GM19455 (cell line): ENCODE data around the gene KCNJ10.

Source experiments
- ATAC-seq: cut with Tn5 transposase; IDR thresholded peaks from one replicate; pipeline ENCODE4 v1.9.1; 2021; ENCODE audit not compliant: unreplicated experiment

The KCNJ10 gene

GRCh38 chr1:159968901-159969300, 101.1 kb downstream of the KCNJ10 start:
- no peak for ATAC-seq

GRCh38 chr1:159965263-159965662, 104.7 kb downstream of the KCNJ10 start:
- no peak for ATAC-seq

DNA sequence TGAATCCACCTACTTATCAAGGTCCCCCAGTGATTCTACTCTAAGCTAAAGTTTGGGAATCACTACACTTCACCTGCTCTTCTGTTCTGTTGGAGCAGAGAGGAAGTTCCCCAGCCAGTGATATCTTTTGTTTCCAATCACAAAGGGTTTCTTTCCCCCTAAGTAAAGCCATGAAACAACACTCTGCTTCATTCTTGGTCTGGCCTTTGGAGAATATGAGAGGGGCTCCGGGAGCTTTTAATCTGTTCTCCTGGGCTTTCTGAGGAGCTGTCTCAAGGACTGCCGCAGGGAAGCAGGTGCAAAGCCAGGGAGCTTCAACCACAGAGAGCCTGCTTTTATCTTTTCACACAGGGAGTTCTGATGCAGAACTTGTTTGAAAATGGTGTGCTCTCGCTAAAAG, 105.8 kb downstream of the KCNJ10 start:
- ATAC-seq, result no peak

DNA sequence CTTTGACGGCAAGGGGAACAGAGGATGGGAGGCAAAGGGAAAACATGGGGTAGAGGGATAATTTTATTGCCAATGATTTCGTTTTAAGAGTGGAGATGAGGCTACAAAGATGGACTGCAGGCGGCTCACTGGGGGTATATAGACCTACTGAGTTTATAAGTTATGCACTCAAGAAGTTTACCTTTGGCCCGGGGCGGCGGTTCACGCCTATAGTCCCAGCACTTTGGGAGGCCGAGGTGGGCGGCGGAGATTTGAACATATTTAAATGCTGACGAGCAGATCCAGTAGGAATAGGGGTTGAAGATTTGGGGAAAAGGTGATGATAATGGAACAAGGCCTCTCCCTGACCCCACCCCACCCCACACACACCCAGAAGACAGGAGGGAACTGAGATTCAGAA, 107.8 kb downstream of the KCNJ10 start:
- ATAC-seq, result no peak

- no peak for ATAC-seq
Measured at GRCh38 chr1:159961636-159962035, 108.3 kb downstream of the KCNJ10 start.

DNA sequence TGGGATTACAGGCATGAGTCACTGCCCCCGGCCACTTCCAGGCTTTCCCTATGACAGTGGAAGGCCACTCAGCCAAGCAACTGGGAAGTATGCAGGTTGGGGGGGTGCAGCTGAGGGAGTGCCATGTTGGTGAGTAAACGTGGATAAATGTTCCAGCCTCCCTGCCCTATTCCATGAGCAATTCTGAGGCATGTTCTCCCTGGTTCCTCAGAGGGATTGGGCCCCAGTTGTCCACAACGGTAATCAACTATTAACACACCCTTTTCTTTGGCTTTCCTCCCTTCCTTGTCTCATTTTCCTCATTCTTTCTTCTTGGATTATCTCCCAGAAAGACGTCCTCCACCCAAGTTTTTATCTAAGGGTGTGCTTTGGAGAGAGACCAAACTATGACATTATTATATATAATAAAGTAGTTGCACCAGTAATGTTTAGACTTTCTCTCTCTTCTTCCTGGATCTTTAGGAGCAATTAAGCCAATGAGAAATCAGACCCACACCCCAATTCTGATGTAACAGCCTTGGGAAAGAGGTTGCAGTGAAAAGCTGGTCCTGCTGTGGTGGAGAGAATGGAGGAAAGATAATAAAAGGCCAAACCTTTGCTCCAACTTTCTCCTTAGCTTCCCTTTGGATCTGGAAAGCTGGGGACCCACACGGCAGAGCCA, 109.1 kb downstream of the KCNJ10 start:
- no peak for ATAC-seq

GRCh38 chr1:159959451-159959850, 110.5 kb downstream of the KCNJ10 start:
- ATAC-seq, result no peak

DNA sequence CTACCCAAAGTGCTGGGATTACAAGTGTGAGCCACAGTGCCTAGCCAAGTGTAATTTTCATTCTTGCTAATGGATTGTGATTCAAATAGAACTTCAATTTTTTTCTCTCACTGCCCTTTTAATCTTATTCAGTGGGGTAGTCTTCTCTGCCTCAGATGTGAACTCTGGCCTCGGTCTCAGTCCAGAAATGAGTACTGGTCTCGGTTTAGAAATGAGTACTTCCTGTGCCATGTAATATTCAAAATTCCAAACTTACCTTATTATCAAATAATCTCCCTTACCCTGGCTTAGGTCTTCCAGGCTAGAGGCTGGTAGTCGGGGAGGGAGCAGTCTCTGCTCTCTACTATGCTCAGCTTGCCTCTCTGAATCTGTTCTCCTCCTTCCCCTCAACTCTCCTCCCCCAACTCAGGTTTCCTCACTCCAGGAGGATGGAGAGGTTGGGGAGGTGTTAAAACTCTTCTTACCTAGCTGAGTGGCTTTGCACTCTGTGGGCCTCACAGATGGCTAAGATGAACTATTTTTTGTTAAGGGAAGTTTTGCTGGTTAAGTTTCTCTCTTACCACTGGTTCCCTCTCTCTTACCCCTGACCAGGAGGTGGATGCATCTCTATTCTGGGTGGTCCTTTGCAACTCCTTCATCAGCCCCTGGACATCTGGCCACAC, 111.1 kb downstream of the KCNJ10 start:
- no peak for ATAC-seq

DNA sequence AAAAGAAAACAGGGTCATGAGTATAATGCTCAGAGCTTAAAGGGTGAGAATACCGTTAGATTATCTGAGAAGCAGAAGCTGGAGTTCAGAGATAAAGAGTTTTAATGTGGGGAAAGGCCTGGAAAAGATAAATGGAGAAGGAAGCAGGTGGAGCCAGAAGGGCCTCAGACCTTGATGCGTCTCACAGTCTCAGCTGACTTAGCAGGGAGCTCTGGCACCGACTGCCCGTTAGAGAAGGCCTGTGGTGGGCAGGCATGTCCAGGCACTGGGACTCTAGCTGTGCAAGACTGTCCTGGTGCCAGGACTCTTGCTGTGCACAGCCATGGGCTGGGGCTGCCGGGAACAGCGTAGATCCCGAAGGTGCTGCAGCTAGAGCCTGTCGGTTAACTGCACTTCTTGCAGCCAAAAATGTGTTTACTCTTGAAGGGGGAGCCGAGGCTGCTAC, 112.1 kb downstream of the KCNJ10 start:
- ATAC-seq, result no peak

- ATAC-seq, result no peak
Measured at GRCh38 chr1:159955456-159955855, 114.5 kb downstream of the KCNJ10 start.

DNA sequence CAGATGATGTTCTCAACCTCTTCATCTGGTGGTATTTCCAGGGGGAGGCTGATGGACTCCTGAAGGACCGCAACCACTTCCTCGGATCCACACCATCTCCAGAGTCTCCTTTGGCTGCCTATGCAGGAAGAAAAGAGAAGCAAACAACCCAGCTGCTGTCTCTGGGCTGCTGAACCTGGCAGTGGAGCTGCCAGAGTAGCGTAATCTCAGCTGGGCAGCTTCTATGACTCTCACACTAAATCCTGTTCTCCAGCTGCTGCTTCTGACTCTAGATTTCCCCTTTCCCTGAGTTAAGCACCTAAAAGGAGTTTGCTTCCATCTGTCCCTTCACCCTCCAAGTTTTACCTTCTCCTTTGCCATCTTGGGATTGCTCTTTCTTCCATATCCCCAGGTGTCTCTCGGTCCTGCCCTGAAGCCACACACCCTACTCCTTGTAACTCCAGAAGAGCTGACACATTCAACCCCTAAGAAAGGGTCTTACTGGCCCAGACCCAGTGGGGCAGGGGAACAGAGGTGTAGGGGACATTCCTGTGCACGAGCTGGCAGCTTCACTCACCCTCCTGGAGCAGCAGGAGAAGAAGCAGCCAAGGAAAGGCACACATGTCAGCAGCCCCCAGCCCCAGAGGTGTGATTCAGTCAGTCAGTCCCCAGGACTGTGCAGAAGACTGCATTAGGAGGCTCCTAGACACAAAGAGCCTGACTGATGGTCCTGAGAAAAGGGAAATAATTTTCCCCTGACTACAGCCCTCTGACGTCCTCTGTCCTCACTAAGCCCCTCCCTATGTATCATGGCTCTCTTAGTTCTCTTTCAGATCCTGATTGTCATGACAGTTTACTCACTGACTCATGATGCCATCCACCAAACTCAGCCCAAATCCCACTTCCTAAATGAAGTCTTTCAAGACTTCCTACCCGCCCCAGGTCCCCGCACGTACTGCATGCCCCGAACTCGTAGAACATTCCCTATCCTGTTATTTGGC, 116.1 kb downstream of the KCNJ10 start, which contains the start of gene SLAMF9:
SLAMF9 (minus strand) TSS at position 702 of the 980 bp plus-strand sequence; CDS start at position 602, 100 bp downstream.
- ATAC-seq, result no peak

GRCh38 chr1:159952932-159953331, 117.0 kb downstream of the KCNJ10 start:
- no peak for ATAC-seq

GRCh38 chr1:159951551-159951950, 118.4 kb downstream of the KCNJ10 start:
- no peak for ATAC-seq

- ATAC-seq, result no peak
Measured at GRCh38 chr1:159951016-159951415, 118.9 kb downstream of the KCNJ10 start.

GRCh38 chr1:159949981-159950381, 120.0 kb downstream of the KCNJ10 start:
- ATAC-seq, result no peak

GRCh38 chr1:159949123-159949522, 120.8 kb downstream of the KCNJ10 start:
- no peak for ATAC-seq
